ENCODE measurements around the gene ATG9B. TPM values are rescaled to one million over a fixed set of nuclear protein-coding genes. Genes with fewer than 3 reads are reported as not detected.

ATG9B gene
- polyA plus RNA-seq, 1 of the 3 experiments (the other 2 are of a cell fraction), result 0.67 TPM

GRCh38 chr7:150994141-150994837, 30.0 kb downstream of the ATG9B start:
- H3K36me3 ChIP-seq (replicated peaks in 1 of 2; ENCODE audit: control insufficient read depth in 1 of 2, insufficient read depth in 2 of 2, low read length in 1 of 2), result no peaks in the 10 kb centered on the region
- H3K4me3 ChIP-seq (ENCODE audit: low read depth in 2 of 2, low read length in 1 of 2), result no peak overlapping the region
- TF ChIP-seq CHD2 (IDR thresholded peaks at IDR 0.05; ENCODE audit: low read length, partially characterized antibody), result no peak
- no peak for TF ChIP-seq MAX (IDR thresholded peaks at IDR 0.05; ENCODE audit: low read depth)
- no peak for TF ChIP-seq SMC3 (IDR thresholded peaks at IDR 0.05; ENCODE audit: low read depth, low read length)
- no peak for TF ChIP-seq NRF1 (IDR thresholded peaks at IDR 0.05; ENCODE audit: low read depth, low read length)
- TF ChIP-seq POLR2AphosphoS5 (IDR thresholded peaks at IDR 0.05; ENCODE audit: low read depth, low read length), result no peak
- TF ChIP-seq GATA2 (CRISPR knock-in tag; IDR thresholded peaks at IDR 0.05), result no peak; the same call in 1 of the 2 replicates
- TF ChIP-seq MXI1 (IDR thresholded peaks at IDR 0.05; ENCODE audit: low read depth, low read length), result peak; percentile 56; the same call in 1 of the 2 replicates
- H3K4me2 ChIP-seq, result no peak overlapping the region
- H3K9me3 ChIP-seq, result no peaks in the 10 kb centered on the region
- no peaks in the 10 kb centered on the region for H4K20me1 ChIP-seq (ENCODE audit: insufficient read depth)
- no peaks in the 10 kb centered on the region for H3K79me2 ChIP-seq (ENCODE audit: insufficient read depth)
- H3K27me3 ChIP-seq (ENCODE audit: insufficient read depth), result peaks cover 2% of the 10 kb centered on the region; the same call in 1 of the 2 replicates
- no peaks in the 10 kb centered on the region for H3K9me2 ChIP-seq
- POLR2A ChIA-PET, result interaction anchor here (1.1 to 1.9 kb wide), 3 partner anchors 15 to 20 kb away, joined by 4 to 6 read pairs (median 5); no protein-coding TSS in a partner anchor
- no peak overlapping the region for H3K9ac ChIP-seq
- no peaks in the 10 kb centered on the region for H3F3A ChIP-seq (replicated peaks; ENCODE audit: insufficient read depth)
- H3K27ac ChIP-seq (ENCODE audit: low read depth in 2 of 2, low read length in 1 of 2), result peak overlapping the region in 1 of 2 experiments; percentile 55; a peak in 1 of 4 replicates
- CTCF ChIA-PET, result interaction anchor here (0.7 to 7.8 kb wide), 13 partner anchors 9 to 545 kb away, joined by 3 to 205 read pairs (median 4); no protein-coding TSS in a partner anchor
- H2AFZ ChIP-seq (ENCODE audit: low read depth), result no peak overlapping the region
- DNase-seq, result peak; percentile 83
- WGBS (ENCODE audit: low lambda C conversion rate), result 57% methylated on average over 13 of the region's 15 CpGs
- peaks cover 0 to 21% of the 10 kb centered on the region in 2 experiments; a peak in 2 of 4 replicates for H3K4me1 ChIP-seq (ENCODE audit: control insufficient read depth in 1 of 2, insufficient read depth in 2 of 2, low read depth in 1 of 2, low read length in 1 of 2)

- CTCF ChIA-PET, result interaction anchor here (0.8 to 7.8 kb wide), 10 partner anchors 8 to 205 kb away, joined by 3 to 205 read pairs (median 14); no protein-coding TSS in a partner anchor
- peaks cover 0 to 28% of the 10 kb centered on the region in 2 experiments; a peak in 2 of 4 replicates for H3K4me1 ChIP-seq (ENCODE audit: control insufficient read depth in 1 of 2, insufficient read depth in 2 of 2, low read depth in 1 of 2, low read length in 1 of 2)
Observed at GRCh38 chr7:150993511-150993910, 30.8 kb downstream of the ATG9B start.

More at GRCh38 chr7:150993511-150993910, 30.8 kb downstream of the ATG9B start:
- H3K9ac ChIP-seq, result no peak overlapping the region
- no peaks in the 10 kb centered on the region for H3K9me2 ChIP-seq
- no peak overlapping the region for H3K27ac ChIP-seq (ENCODE audit: low read depth in 2 of 2, low read length in 1 of 2)
- no peaks in the 10 kb centered on the region for H3K79me2 ChIP-seq (ENCODE audit: insufficient read depth)
- WGBS (ENCODE audit: low lambda C conversion rate), result 72% methylated on average over 7 of the region's 14 CpGs
- H3K27me3 ChIP-seq (ENCODE audit: insufficient read depth), result peaks cover 9% of the 10 kb centered on the region; the same call in 1 of the 2 replicates
- H3K4me3 ChIP-seq (ENCODE audit: low read depth in 2 of 2, low read length in 1 of 2), result no peak overlapping the region
- no peak overlapping the region for H3K4me2 ChIP-seq
- peak; percentile 32 for DNase-seq
- no peak overlapping the region for H2AFZ ChIP-seq (ENCODE audit: low read depth)
- POLR2A ChIA-PET, result interaction anchor here (1.8 kb wide), 1 partner anchor 15 kb away, joined by 6 read pairs; no protein-coding TSS in a partner anchor
- H3K36me3 ChIP-seq (replicated peaks in 1 of 2; ENCODE audit: control insufficient read depth in 1 of 2, insufficient read depth in 2 of 2, low read length in 1 of 2), result no peaks in the 10 kb centered on the region
- H3K9me3 ChIP-seq, result no peaks in the 10 kb centered on the region
- H3F3A ChIP-seq (replicated peaks; ENCODE audit: insufficient read depth), result no peaks in the 10 kb centered on the region
- TF ChIP-seq IRF3 (IDR thresholded peaks at IDR 0.05; ENCODE audit: low read depth, low read length), result no peak
- no peak for TF ChIP-seq MXI1 (IDR thresholded peaks at IDR 0.05; ENCODE audit: low read depth, low read length)
- no peak for TF ChIP-seq REST (IDR thresholded peaks at IDR 0.05; ENCODE audit: low read depth, low read length)
- no peak for TF ChIP-seq RFX5 (IDR thresholded peaks at IDR 0.05; ENCODE audit: low read length)
- TF ChIP-seq MAX (IDR thresholded peaks at IDR 0.05; ENCODE audit: low read depth), result no peak
- no peak for TF ChIP-seq GATA2 (CRISPR knock-in tag; IDR thresholded peaks at IDR 0.05)
- no peak for TF ChIP-seq USF1 (IDR thresholded peaks at IDR 0.05; ENCODE audit: borderline replicate concordance, low read depth)
- no peaks in the 10 kb centered on the region for H4K20me1 ChIP-seq (ENCODE audit: insufficient read depth)
